ENCODE data around the gene SAT1.

SAT1 gene

GRCh38 chrX:23749129-23749528 is 33.8 kb upstream of the SAT1 start:
- no peak for TF ChIP-seq ZFX (IDR thresholded peaks at IDR 0.05)
- TF ChIP-seq CTCF (conservative IDR thresholded peaks at IDR 0.05), result no peak
- no peak overlapping the region for H3K27ac ChIP-seq

- TF ChIP-seq CTCF (conservative IDR thresholded peaks at IDR 0.05), result no peak
- no peak for TF ChIP-seq ZFX (IDR thresholded peaks at IDR 0.05)
- H3K27ac ChIP-seq, result no peak overlapping the region
Observed at GRCh38 chrX:23749576-23749975, 33.4 kb upstream of the SAT1 start.

DNA sequence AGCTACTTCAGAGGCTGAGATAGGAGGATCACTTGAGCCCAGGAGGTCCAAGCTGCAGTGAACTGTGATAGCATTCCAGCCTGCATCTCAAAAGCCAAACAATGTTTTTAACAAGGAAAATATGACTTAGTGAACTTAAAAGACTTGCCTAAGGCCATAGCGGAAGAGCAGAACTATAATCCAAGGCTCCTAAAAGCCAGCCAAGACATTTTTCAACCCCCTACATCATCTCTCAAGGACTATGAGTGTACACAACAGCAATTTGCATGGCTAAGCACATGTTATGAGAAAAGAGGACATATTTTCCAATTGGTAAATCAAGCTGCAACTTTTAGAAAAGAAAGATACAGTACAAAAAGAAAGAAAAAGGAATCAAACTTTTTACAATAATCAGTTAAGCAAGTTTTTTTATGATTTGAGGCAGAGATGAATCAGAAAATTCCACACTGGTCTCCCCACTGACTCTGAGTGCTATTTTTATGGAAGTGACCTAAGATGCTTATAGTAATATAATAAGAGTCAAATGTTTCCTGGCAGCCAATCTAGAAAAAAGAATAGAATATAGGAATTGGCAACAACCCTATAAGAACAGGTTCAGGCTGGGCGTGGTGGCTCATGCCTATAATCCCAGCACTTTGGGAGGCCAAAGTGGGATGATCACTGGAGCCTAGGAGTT is 30.1 kb upstream of the SAT1 start:
- no peak for TF ChIP-seq ZFX (IDR thresholded peaks at IDR 0.05)
- no peak for TF ChIP-seq CTCF (conservative IDR thresholded peaks at IDR 0.05)
- H3K27ac ChIP-seq, result no peak overlapping the region

- no peak overlapping the region for H3K27ac ChIP-seq
- no peak for TF ChIP-seq CTCF (conservative IDR thresholded peaks at IDR 0.05)
- no peak for TF ChIP-seq ZFX (IDR thresholded peaks at IDR 0.05)
Observed at GRCh38 chrX:23754664-23755063, 28.3 kb upstream of the SAT1 start.

DNA sequence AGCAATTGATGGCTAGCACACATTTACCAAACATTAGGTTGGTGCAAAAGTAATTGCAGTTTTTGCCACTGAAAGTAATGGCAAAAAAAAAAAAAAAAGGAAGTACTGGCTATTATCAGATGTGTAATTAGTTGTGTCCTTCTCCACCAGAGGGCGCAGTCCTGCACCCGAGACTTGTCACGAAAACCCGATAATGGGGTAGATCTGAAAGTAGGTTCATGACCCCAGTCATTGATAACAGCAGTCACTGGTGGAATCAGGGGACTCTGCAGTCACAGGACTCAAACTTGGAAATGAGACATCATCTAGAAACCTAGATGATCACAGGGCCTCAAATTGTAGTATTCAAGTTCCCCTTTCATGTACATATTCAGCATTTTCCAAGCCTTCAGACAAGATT is 26.8 kb upstream of the SAT1 start:
- H3K27ac ChIP-seq, result no peak overlapping the region
- TF ChIP-seq ZFX (IDR thresholded peaks at IDR 0.05) (no peak), CTCF (conservative IDR thresholded peaks at IDR 0.05) (peak; percentile 73)

- H3K27ac ChIP-seq, result no peak overlapping the region
- no peak for TF ChIP-seq CTCF (conservative IDR thresholded peaks at IDR 0.05)
- no peak for TF ChIP-seq ZFX (IDR thresholded peaks at IDR 0.05)
Observed at GRCh38 chrX:23759821-23760220, 23.2 kb upstream of the SAT1 start.

DNA sequence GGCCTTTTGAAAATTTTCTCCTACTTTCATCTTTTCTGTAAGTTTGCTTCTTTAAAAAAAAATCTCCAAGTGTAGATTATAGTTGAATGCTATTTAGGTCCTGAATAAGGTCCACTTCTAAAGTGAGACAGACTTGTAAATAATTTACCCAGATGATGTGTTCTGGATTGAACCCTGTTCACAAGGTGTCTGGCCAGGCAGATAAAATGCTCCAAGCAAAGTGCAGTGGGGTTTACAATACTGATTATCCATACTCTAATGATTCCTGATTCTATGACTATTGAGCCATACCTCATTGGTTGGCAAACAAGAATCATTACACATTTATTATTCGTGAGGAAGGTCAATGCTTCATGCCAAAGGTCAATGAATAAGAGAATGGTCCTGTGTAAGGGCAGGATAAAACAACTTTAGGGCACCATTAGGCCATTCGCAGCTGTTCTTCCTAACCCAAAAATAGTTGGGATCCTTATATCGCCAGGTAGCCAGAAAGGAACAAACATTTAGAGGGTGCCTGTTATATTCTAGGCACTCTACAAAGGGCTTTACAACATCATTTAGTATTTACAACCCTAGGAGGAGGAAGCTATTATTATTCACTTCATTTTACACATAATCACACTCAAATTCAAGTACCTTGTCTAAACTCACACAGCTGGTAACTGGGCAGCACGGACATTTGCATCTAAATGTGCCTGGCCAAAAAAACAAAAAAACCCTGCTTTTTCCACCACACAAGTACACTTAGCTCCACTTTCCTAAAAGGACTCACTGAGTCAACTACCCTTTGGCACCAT is 18.6 kb upstream of the SAT1 start:
- TF ChIP-seq CTCF (conservative IDR thresholded peaks at IDR 0.05), result no peak
- no peak for TF ChIP-seq ZFX (IDR thresholded peaks at IDR 0.05)
- no peak overlapping the region for H3K27ac ChIP-seq
